T follicular helper cell (primary cell): ENCODE data around the gene KCNJ12.
"Not testable (repeated sequence)": the region's sequence is repeated elsewhere in the genome, so short reads cannot be mapped to it uniquely, and the experiment has no call there.

Experiments used
- DNase-seq: peaks from one replicate; pipeline ENCODE4 v3.0.0-alpha.2; 2020; ENCODE audit warnings: low read depth

KCNJ12 gene

GRCh38 chr17:21408224-21408623 is 32.1 kb downstream of the KCNJ12 start:
- not testable (repeated sequence) for DNase-seq

GRCh38 chr17:21408766-21409300 is 32.7 kb downstream of the KCNJ12 start:
- not testable (repeated sequence) for DNase-seq

GRCh38 chr17:21409388-21409787 is 33.2 kb downstream of the KCNJ12 start:
- DNase-seq = not testable (repeated sequence)

- DNase-seq = not testable (repeated sequence)
Observed at GRCh38 chr17:21409971-21410370, 33.8 kb downstream of the KCNJ12 start.

GRCh38 chr17:21410371-21410770 is 34.2 kb downstream of the KCNJ12 start:
- not testable (repeated sequence) for DNase-seq

GRCh38 chr17:21410906-21411678 is 34.9 kb downstream of the KCNJ12 start:
- not testable (repeated sequence) for DNase-seq

- not testable (repeated sequence) for DNase-seq
Observed at GRCh38 chr17:21411679-21412205, 35.6 kb downstream of the KCNJ12 start.

GRCh38 chr17:21412207-21412681 is 36.1 kb downstream of the KCNJ12 start:
- DNase-seq = not testable (repeated sequence)

- not testable (repeated sequence) for DNase-seq
Observed at GRCh38 chr17:21413570-21414279, 37.6 kb downstream of the KCNJ12 start.

GRCh38 chr17:21414616-21415015 is 38.5 kb downstream of the KCNJ12 start:
- DNase-seq = not testable (repeated sequence)

- DNase-seq = not testable (repeated sequence)
Observed at GRCh38 chr17:21415166-21415990, 39.2 kb downstream of the KCNJ12 start.

GRCh38 chr17:21416471-21416981 is 40.4 kb downstream of the KCNJ12 start:
- DNase-seq = not testable (repeated sequence)

GRCh38 chr17:21417349-21417748 is 41.2 kb downstream of the KCNJ12 start:
- DNase-seq = not testable (repeated sequence)

GRCh38 chr17:21417921-21418320 is 41.8 kb downstream of the KCNJ12 start:
- DNase-seq = no peak

- DNase-seq = no peak
Observed at GRCh38 chr17:21418446-21419298, 42.5 kb downstream of the KCNJ12 start.

- DNase-seq = peak; percentile 37
Observed at GRCh38 chr17:21419299-21420239, 43.4 kb downstream of the KCNJ12 start.

GRCh38 chr17:21420503-21421090 is 44.4 kb downstream of the KCNJ12 start:
- DNase-seq = not testable (repeated sequence)

- not testable (repeated sequence) for DNase-seq
Observed at GRCh38 chr17:21421421-21422310, 45.5 kb downstream of the KCNJ12 start.
